ENCODE results near the gene AAGAB.

The AAGAB gene

DNA sequence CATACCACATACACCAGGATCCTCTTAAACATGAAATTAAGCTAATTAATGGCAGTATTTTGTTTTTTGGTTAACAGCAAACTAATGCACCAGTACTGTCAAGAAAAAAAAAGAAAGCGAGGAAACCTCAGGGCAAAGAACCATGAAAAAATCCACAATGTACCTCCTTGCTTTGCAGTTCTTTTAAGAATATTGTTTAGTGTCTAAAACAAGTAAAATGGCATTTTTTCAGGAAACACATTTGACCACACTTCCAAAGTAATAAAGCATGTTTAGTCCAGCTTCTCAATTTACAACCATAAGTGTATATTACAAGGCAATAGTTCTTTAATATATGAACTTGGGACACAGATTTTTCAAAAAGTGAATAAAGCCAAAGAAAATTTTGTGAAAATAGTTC lies 26.6 kb downstream of the AAGAB start:
- H3K9ac ChIP-seq (ENCODE audit: low read length), result no peak overlapping the region
- H3K36me3 ChIP-seq (ENCODE audit: insufficient read depth, low read length), result peaks cover 28% of the 10 kb centered on the region
- H3K27me3 ChIP-seq (ENCODE audit: control insufficient read depth in 1 of 2, insufficient read depth in 2 of 2, low read length in 2 of 2), result no peaks in the 10 kb centered on the region
- no peak overlapping the region for H3K4me3 ChIP-seq (ENCODE audit: low read depth in 1 of 2, low read length in 2 of 2)
- no peak overlapping the region for H3K27ac ChIP-seq (ENCODE audit: low read depth, low read length)
- H3K4me1 ChIP-seq (ENCODE audit: insufficient read depth, low read length), result no peaks in the 10 kb centered on the region
- no peaks in the 10 kb centered on the region for H3K9me3 ChIP-seq (ENCODE audit: low read length)

DNA sequence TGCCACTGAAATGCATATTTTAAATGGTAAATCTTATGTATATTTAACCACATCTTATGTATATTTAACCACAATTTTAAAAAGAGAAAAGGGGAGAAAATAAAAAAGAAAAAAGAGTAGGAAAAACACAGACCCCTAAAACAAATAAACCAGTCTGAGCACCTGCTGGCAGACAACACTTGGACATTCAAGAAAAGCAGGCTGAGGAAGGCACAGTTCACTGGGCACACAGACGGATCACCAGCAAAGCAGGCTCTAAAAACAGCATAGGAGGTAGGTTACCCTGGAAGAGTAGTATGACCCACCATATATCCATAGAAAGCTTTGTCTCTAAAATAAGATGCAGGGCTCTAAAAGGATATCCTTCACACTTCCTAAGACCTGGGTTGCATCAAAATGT lies 27.0 kb downstream of the AAGAB start:
- H3K27me3 ChIP-seq (ENCODE audit: control insufficient read depth in 1 of 2, insufficient read depth in 2 of 2, low read length in 2 of 2), result no peaks in the 10 kb centered on the region
- no peaks in the 10 kb centered on the region for H3K4me1 ChIP-seq (ENCODE audit: insufficient read depth, low read length)
- H3K27ac ChIP-seq (ENCODE audit: low read depth, low read length), result no peak overlapping the region
- no peak overlapping the region for H3K4me3 ChIP-seq (ENCODE audit: low read depth in 1 of 2, low read length in 2 of 2)
- peaks cover 27% of the 10 kb centered on the region for H3K36me3 ChIP-seq (ENCODE audit: insufficient read depth, low read length)
- no peak overlapping the region for H3K9ac ChIP-seq (ENCODE audit: low read length)
- no peaks in the 10 kb centered on the region for H3K9me3 ChIP-seq (ENCODE audit: low read length)

DNA sequence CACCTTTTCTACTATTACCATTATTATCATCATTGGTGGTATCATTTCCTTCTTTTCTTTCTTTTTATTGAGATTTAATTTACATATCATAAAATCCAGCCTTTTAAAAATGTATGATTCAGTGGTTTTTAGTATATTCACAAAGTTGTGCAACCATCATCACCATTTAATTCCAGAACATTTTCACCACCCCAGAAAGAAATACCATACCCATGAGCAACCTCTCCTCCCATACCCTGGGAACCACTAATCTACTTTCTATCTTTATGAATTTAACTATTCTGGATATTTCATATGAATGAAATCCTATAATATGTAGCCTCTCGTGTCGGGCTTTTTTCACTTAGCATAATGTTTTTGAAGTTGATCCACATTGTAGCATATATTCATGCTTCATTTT lies 29.1 kb downstream of the AAGAB start:
- H3K9me3 ChIP-seq (ENCODE audit: low read length), result no peaks in the 10 kb centered on the region
- H3K4me1 ChIP-seq (ENCODE audit: insufficient read depth, low read length), result no peaks in the 10 kb centered on the region
- H3K4me3 ChIP-seq (ENCODE audit: low read depth in 1 of 2, low read length in 2 of 2), result no peak overlapping the region
- no peak overlapping the region for H3K9ac ChIP-seq (ENCODE audit: low read length)
- no peak overlapping the region for H3K27ac ChIP-seq (ENCODE audit: low read depth, low read length)
- no peaks in the 10 kb centered on the region for H3K27me3 ChIP-seq (ENCODE audit: control insufficient read depth in 1 of 2, insufficient read depth in 2 of 2, low read length in 2 of 2)
- peaks cover 10% of the 10 kb centered on the region for H3K36me3 ChIP-seq (ENCODE audit: insufficient read depth, low read length)

DNA sequence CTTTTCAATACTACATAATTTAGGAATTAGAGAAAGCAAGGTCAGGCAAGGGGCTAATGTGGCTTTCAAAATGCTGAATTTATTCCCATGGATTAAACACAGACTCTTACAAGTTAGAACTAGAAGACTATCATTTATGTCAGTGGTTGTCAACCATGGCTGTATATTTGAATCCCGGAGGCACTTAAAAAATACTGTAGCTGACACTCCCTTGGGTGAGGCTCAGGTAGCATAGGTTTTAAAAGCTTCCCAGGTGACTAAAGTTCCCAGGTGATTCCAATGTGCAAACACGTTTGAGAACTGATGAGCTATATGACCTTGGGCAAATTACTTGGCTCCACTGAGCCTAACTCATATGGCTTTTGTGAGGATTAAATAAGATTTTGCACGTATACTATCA lies 29.6 kb downstream of the AAGAB start:
- H3K27ac ChIP-seq (ENCODE audit: low read depth, low read length), result no peak overlapping the region
- no peaks in the 10 kb centered on the region for H3K9me3 ChIP-seq (ENCODE audit: low read length)
- no peaks in the 10 kb centered on the region for H3K27me3 ChIP-seq (ENCODE audit: control insufficient read depth in 1 of 2, insufficient read depth in 2 of 2, low read length in 2 of 2)

GRCh38 chr15:67219288-67219687 lies 35.2 kb downstream of the AAGAB start:
- Histone ChIP-seq H3K36me3 (ENCODE audit: insufficient read depth, low read length) (no peaks in the 10 kb centered on the region), H3K9ac (ENCODE audit: low read length) (no peak overlapping the region), H3K4me1 (ENCODE audit: insufficient read depth, low read length) (no peaks in the 10 kb centered on the region), H3K9me3 (ENCODE audit: low read length) (no peaks in the 10 kb centered on the region), H3K27ac (ENCODE audit: low read depth, low read length) (no peak overlapping the region), H3K27me3 (ENCODE audit: control insufficient read depth in 1 of 2, insufficient read depth in 2 of 2, low read length in 2 of 2) (no peaks in the 10 kb centered on the region), H3K4me3 (ENCODE audit: low read depth in 1 of 2, low read length in 2 of 2) (no peak overlapping the region)

More for the DNA sequence above, 29.6 kb downstream of the AAGAB start:
- H3K9ac ChIP-seq (ENCODE audit: low read length), result no peak overlapping the region
- H3K4me3 ChIP-seq (ENCODE audit: low read depth in 1 of 2, low read length in 2 of 2), result no peak overlapping the region
- peaks cover 6% of the 10 kb centered on the region for H3K36me3 ChIP-seq (ENCODE audit: insufficient read depth, low read length)
- H3K4me1 ChIP-seq (ENCODE audit: insufficient read depth, low read length), result no peaks in the 10 kb centered on the region

DNA sequence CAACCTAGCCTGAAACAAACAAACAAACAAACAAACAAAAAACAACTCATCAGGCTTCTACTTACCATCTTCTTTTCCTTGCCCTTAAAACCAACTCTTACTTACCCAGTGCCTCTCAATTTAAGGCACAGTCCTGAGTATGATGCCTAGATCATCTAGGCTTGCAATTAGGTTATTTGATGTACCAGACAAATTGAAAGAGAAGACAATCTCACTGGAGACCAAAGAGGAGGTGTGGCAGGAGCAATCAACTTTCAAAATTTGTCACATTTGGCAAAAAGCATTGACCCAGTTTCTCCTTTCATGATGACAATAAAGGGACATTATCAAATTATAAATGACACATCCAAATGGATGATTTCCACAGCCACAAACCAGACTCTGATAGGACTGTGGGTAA lies 36.0 kb downstream of the AAGAB start:
- no peaks in the 10 kb centered on the region for H3K9me3 ChIP-seq (ENCODE audit: low read length)
- H3K4me3 ChIP-seq (ENCODE audit: low read depth in 1 of 2, low read length in 2 of 2), result no peak overlapping the region
- no peak overlapping the region for H3K27ac ChIP-seq (ENCODE audit: low read depth, low read length)
- H3K27me3 ChIP-seq (ENCODE audit: control insufficient read depth in 1 of 2, insufficient read depth in 2 of 2, low read length in 2 of 2), result no peaks in the 10 kb centered on the region
- no peak overlapping the region for H3K9ac ChIP-seq (ENCODE audit: low read length)
- H3K4me1 ChIP-seq (ENCODE audit: insufficient read depth, low read length), result no peaks in the 10 kb centered on the region
- no peaks in the 10 kb centered on the region for H3K36me3 ChIP-seq (ENCODE audit: insufficient read depth, low read length)

GRCh38 chr15:67216859-67217258 lies 37.6 kb downstream of the AAGAB start:
- Histone ChIP-seq H3K4me3 (ENCODE audit: low read depth in 1 of 2, low read length in 2 of 2) (no peak overlapping the region), H3K27me3 (ENCODE audit: control insufficient read depth in 1 of 2, insufficient read depth in 2 of 2, low read length in 2 of 2) (no peaks in the 10 kb centered on the region), H3K9ac (ENCODE audit: low read length) (no peak overlapping the region), H3K27ac (ENCODE audit: low read depth, low read length) (no peak overlapping the region), H3K36me3 (ENCODE audit: insufficient read depth, low read length) (no peaks in the 10 kb centered on the region), H3K4me1 (ENCODE audit: insufficient read depth, low read length) (no peaks in the 10 kb centered on the region), H3K9me3 (ENCODE audit: low read length) (no peaks in the 10 kb centered on the region)

DNA sequence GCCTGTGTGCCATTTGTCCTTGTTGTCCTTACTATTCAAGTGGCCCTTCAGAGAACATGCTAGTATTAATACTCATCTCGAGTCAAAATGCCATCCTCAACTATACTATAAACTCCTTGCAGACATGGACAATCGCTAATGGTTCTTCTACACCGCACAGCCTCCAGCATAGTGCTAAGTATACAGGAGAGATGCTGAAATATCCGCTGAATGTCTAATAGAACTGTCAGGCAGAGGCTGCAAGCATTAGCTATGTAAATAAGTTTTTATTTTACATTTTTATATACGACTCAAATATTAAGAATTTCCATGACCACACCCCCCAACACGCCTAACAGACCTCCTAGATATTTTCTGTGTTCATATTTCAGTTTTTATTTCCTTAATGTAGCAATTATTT lies 39.4 kb downstream of the AAGAB start:
- no peak overlapping the region for H3K9ac ChIP-seq (ENCODE audit: low read length)
- no peaks in the 10 kb centered on the region for H3K4me1 ChIP-seq (ENCODE audit: insufficient read depth, low read length)
- no peaks in the 10 kb centered on the region for H3K27me3 ChIP-seq (ENCODE audit: control insufficient read depth in 1 of 2, insufficient read depth in 2 of 2, low read length in 2 of 2)
- no peaks in the 10 kb centered on the region for H3K9me3 ChIP-seq (ENCODE audit: low read length)
- H3K27ac ChIP-seq (ENCODE audit: low read depth, low read length), result no peak overlapping the region
- no peaks in the 10 kb centered on the region for H3K36me3 ChIP-seq (ENCODE audit: insufficient read depth, low read length)
- H3K4me3 ChIP-seq (ENCODE audit: low read depth in 1 of 2, low read length in 2 of 2), result no peak overlapping the region

DNA sequence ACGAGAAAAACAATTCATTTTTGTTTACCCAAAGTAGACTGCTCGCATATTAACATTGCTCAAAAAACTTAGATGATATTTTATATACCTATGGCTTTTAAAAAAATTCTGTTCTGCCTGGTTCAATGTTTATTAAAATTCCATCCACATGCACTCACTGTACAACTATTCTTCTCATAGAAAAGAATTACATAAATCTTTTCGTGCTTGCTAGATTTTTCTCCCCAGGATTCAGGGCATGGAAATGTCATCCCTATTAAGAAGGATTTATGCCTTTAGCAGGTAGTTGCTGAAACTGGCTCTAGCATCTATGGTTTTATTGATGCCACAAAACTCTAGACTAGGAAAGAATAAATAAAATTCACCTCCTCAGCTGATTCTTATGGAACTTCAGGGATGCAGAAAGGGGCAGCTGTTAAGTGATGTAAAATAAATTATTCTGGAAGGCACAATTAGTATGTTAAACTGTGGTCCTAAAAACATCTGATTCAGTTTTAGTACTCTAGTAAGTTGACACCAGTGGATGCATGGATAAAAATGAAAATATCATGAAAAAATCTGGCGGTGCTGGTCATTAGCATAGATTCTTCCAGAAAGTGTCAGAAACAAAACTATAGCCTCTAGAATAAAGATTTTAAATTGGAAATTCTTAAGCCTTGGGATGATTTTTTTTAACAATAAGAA lies 41.6 kb downstream of the AAGAB start:
- no peak overlapping the region for H3K27ac ChIP-seq (ENCODE audit: low read depth, low read length)
- no peaks in the 10 kb centered on the region for H3K9me3 ChIP-seq (ENCODE audit: low read length)
- no peak overlapping the region for H3K4me3 ChIP-seq (ENCODE audit: low read depth in 1 of 2, low read length in 2 of 2)
- H3K36me3 ChIP-seq (ENCODE audit: insufficient read depth, low read length), result no peaks in the 10 kb centered on the region
- H3K9ac ChIP-seq (ENCODE audit: low read length), result no peak overlapping the region
- no peaks in the 10 kb centered on the region for H3K4me1 ChIP-seq (ENCODE audit: insufficient read depth, low read length)
- no peaks in the 10 kb centered on the region for H3K27me3 ChIP-seq (ENCODE audit: control insufficient read depth in 1 of 2, insufficient read depth in 2 of 2, low read length in 2 of 2)

DNA sequence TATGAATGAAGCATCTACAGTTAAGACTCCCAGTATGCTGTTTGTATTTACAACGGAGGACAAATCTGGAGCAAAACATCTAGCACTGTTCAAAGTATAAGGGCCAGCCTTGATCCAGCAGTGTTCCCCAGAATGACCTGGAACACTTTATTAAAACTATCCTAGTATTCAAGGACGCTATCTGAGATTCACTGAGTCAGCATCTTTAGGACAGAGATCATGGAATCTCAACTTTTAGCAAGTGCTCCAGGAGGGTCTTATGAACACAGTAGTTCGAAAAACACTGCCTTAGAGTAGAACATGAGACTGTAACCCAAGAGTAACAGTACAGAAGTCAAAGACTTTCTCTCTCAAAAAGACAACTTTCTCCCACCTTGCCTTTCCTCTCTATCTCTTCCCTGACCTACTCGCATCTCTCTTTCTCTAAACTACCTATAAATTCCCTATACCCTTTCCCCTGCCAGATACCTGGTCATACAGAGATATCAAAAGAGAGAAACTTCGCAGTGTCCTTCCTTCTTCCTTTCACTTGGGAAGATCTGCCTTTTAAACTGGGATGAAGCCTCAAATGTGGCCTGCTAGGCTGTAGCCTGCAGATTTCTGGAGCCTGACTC lies 43.8 kb downstream of the AAGAB start:
- no peaks in the 10 kb centered on the region for H3K36me3 ChIP-seq (ENCODE audit: insufficient read depth, low read length)
- no peaks in the 10 kb centered on the region for H3K4me1 ChIP-seq (ENCODE audit: insufficient read depth, low read length)
- H3K9me3 ChIP-seq (ENCODE audit: low read length), result no peaks in the 10 kb centered on the region
- H3K4me3 ChIP-seq (ENCODE audit: low read depth in 1 of 2, low read length in 2 of 2), result no peak overlapping the region
- H3K27me3 ChIP-seq (ENCODE audit: control insufficient read depth in 1 of 2, insufficient read depth in 2 of 2, low read length in 2 of 2), result no peaks in the 10 kb centered on the region
- H3K9ac ChIP-seq (ENCODE audit: low read length), result no peak overlapping the region
- H3K27ac ChIP-seq (ENCODE audit: low read depth, low read length), result no peak overlapping the region

DNA sequence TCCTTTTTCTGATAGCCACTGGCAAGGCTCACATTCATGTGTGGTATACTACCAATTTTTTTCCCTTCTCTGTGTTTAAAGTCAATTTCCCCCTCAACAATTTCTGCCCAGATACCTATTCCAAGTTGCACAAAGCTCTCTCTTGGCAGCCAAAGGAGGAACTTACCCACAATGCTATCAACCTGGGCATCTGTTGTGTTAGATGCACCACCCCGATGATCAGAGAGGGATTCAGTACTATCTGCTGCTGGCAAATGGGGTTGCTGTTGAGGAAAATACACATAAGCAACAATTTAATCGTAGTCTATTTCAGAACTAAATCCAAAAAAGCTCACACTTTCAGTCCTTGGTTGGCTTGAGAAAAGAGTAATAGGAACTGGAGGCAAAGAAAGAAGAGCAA lies 46.1 kb downstream of the AAGAB start:
- no peak overlapping the region for H3K9ac ChIP-seq (ENCODE audit: low read length)
- no peaks in the 10 kb centered on the region for H3K4me1 ChIP-seq (ENCODE audit: insufficient read depth, low read length)
- H3K4me3 ChIP-seq (ENCODE audit: low read depth in 1 of 2, low read length in 2 of 2), result no peak overlapping the region
- H3K9me3 ChIP-seq (ENCODE audit: low read length), result no peaks in the 10 kb centered on the region
- H3K27me3 ChIP-seq (ENCODE audit: control insufficient read depth in 1 of 2, insufficient read depth in 2 of 2, low read length in 2 of 2), result no peaks in the 10 kb centered on the region
- H3K27ac ChIP-seq (ENCODE audit: low read depth, low read length), result no peak overlapping the region
- no peaks in the 10 kb centered on the region for H3K36me3 ChIP-seq (ENCODE audit: insufficient read depth, low read length)

- Histone ChIP-seq H3K27me3 (ENCODE audit: control insufficient read depth in 1 of 2, insufficient read depth in 2 of 2, low read length in 2 of 2) (no peaks in the 10 kb centered on the region), H3K27ac (ENCODE audit: low read depth, low read length) (no peak overlapping the region), H3K4me3 (ENCODE audit: low read depth in 1 of 2, low read length in 2 of 2) (no peak overlapping the region), H3K9ac (ENCODE audit: low read length) (no peak overlapping the region), H3K4me1 (ENCODE audit: insufficient read depth, low read length) (no peaks in the 10 kb centered on the region), H3K36me3 (ENCODE audit: insufficient read depth, low read length) (peaks cover 4% of the 10 kb centered on the region), H3K9me3 (ENCODE audit: low read length) (no peaks in the 10 kb centered on the region)
Measured at GRCh38 chr15:67207555-67208207, 46.8 kb downstream of the AAGAB start.
